Activated T-cell treated with anti-CD3 and anti-CD28 coated beads for 24 hours (primary cell): ENCODE results near the gene CYP21A2.
"Not testable (repeated sequence)": the region's sequence is repeated elsewhere in the genome, so short reads cannot be mapped to it uniquely, and the experiment has no call there.

Source experiments
- DNase-seq: peaks from one replicate; pipeline ENCODE4 v3.0.0-alpha.2; 2020; ENCODE audit warnings: low read depth

Gene CYP21A2

GRCh38 chr6:32055756-32056155 lies 17.5 kb downstream of the CYP21A2 start:
- not testable (repeated sequence) for DNase-seq

GRCh38 chr6:32056254-32056653 lies 18.0 kb downstream of the CYP21A2 start:
- no peak for DNase-seq

GRCh38 chr6:32057966-32058365 lies 19.8 kb downstream of the CYP21A2 start:
- DNase-seq = no peak

GRCh38 chr6:32058511-32058963 lies 20.3 kb downstream of the CYP21A2 start:
- DNase-seq = no peak

- DNase-seq = no peak
Observed at GRCh38 chr6:32060966-32061655, 22.9 kb downstream of the CYP21A2 start.

- no peak for DNase-seq
Observed at GRCh38 chr6:32064706-32065105, 26.5 kb downstream of the CYP21A2 start.

DNA sequence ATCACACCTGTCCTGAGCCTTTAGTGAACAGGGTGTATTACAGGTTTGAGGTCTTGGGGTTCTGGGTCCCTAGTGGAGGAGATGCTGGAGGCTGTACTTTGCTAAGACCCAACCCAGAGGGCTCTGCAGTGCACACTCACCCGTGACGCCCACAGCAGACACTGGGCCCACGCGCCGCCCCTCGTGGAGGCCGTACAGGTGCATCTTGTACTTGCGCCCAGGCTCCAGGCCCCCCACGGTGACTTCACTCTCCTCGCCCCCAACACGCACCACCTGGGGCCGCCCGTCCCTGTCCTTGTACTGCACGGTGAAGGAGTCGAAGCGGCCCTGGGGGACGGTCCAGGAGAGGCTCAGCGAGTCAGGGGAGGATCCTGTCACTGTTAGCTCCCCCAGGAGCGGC lies 29.3 kb downstream of the CYP21A2 start:
- DNase-seq = not testable (repeated sequence)

DNA sequence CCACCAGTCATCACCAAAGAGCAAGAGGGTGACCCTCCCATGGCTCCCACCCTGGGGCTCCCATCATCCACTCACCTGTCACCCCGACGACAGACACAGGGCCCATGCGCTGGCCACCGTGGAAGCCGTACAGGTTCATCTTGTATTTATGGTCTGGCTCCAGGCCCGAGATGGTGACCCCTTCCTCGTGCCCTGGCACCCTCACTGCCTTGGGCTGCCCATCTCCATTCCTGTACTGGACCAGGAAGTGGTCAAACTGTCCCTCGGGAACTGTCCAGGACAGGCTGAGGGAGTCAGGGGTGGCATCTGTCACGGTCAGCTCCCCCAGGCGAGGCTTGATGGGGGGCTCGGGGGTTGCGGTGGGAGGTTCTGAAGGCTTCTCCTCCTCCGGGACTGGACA lies 30.1 kb downstream of the CYP21A2 start:
- DNase-seq = not testable (repeated sequence)

DNA sequence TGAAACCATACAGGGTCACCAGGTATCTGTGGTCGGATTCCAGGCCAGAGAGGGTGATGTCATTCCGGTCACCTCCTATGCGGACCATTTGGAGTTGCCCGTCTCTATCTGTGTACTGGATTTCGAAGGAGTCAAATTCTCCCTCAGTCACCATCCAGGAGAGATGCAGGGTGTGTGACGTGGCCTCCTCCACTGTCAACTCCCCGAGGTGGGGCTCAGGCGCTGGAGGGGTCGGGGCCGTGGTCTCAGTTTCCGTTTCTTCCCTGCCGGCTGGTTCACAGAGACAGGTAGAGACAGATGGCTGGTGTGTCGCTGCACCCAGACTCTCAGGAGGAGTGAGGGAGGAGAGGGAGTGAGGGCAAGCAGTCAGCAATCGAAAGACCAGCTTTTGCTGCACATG lies 30.7 kb downstream of the CYP21A2 start:
- DNase-seq = no peak

DNA sequence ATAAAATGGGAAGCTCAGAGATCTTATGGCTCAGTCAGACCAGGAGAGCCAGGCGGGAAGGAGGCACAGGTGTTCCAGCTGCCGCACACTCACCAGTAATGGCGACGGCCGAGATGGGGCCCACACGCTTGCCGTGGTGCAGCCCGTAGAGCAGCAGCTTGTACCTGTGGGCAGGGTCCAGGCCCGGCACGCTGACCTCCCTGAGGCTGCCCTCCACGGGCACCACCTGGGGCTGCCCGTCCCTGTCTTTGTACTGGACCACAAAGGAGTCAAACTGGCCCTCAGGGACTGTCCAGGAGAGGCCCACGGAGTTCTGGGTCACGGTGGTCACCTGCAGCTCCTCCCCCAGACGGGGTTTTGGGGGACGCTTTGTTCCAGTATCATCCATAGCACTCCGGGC lies 31.2 kb downstream of the CYP21A2 start:
- no peak for DNase-seq

DNA sequence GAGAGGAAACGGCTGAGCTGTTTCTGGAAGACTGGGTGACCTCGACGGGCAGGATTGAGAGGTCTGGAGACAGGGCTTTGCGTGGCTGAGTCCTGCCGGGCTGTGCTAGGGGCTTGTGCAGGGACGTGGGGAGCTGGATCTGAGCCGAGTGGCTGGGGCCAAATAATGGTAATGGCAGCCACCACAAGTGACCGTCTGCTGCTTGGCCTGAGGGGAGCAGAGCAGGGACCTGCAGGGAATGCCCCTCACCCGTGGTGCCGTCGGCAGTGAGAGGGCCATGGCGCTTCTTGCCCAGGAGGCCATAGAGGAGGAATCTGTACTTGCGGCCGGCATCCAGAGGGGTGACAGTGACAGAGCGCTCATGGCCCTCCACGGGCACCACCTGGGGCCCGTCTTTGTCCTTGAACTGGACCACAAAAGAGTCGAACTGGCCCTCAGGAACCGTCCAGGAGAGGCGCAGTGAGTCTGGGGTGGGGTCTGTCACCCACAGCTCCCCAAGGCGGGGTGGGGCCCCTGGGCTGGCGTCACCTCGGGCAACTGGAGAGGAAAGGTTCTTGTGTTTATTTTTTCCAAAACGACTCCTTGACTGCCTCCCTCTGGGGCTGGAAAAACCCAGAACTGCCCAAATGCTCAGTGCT lies 31.8 kb downstream of the CYP21A2 start:
- no peak for DNase-seq

- DNase-seq = no peak
Observed at GRCh38 chr6:32070814-32071543, 32.8 kb downstream of the CYP21A2 start.

GRCh38 chr6:32073101-32073500 lies 34.9 kb downstream of the CYP21A2 start:
- no peak for DNase-seq

DNA sequence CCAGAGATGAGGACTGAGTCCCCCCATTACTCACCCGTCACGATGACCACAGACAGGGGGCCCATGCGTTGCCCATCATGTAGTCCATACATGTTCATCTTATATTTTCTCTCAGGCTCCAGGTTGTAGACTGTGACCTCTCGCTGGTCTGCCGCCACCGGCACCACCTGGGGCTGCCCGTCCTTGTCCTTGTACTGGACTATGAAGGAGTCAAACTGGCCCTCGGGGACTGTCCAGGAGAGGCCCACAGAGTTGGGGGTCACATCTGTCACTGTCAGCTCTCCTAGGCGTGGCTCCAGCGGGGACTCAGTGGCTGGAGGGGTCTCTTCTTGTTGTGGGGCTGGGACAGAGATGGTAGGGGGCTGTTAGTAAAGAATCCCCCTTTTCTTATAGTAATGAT lies 35.4 kb downstream of the CYP21A2 start:
- no peak for DNase-seq

DNA sequence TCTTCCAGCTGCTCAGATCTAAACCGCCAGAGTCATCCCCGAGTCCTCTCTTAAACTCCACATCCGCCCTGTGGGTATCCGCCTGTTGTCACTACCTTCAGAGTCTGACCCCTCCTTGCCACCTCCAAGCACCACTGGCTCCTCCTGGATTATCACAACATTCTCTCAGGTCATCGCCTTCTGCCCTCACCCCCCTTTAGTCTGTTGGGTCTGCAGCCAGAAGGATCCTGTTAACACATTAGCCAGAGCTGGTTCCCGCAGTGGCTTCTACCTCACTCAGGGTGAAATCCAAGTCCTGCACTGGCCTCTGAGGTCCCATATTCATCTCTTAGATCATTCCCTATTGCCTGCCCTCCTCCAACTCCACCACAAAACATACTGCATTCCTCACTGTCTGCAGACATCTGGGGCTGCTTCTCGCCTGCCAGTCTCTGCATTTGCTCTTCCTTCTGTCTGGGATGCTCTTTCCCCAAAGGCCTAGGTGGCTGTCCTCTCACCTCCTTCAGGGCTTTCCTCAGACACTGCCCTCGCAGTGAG lies 36.8 kb downstream of the CYP21A2 start:
- no peak for DNase-seq

DNA sequence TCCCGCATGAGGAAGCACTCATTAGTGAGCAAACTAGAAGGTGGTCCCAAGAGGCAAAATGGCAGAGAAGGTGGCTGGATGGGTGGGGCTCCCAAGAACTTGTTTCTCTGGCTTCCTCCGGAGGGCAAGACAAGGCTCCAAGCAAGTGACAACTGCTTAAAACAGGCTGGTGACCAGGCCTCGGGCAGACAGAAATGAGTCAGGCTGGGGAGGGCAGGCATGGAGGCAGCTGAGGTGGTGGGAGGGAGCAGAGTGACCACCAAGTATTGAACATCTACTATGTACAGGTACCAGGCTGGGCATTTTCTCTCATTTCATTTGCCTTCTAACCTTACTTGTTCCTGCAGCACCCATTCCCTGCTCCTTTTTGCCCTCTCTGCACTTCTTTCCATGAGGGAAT lies 37.6 kb downstream of the CYP21A2 start:
- no peak for DNase-seq

- DNase-seq = no peak
Observed at GRCh38 chr6:32076321-32076809, 38.1 kb downstream of the CYP21A2 start.

- no peak for DNase-seq
Observed at GRCh38 chr6:32079566-32080290, 41.5 kb downstream of the CYP21A2 start.

DNA sequence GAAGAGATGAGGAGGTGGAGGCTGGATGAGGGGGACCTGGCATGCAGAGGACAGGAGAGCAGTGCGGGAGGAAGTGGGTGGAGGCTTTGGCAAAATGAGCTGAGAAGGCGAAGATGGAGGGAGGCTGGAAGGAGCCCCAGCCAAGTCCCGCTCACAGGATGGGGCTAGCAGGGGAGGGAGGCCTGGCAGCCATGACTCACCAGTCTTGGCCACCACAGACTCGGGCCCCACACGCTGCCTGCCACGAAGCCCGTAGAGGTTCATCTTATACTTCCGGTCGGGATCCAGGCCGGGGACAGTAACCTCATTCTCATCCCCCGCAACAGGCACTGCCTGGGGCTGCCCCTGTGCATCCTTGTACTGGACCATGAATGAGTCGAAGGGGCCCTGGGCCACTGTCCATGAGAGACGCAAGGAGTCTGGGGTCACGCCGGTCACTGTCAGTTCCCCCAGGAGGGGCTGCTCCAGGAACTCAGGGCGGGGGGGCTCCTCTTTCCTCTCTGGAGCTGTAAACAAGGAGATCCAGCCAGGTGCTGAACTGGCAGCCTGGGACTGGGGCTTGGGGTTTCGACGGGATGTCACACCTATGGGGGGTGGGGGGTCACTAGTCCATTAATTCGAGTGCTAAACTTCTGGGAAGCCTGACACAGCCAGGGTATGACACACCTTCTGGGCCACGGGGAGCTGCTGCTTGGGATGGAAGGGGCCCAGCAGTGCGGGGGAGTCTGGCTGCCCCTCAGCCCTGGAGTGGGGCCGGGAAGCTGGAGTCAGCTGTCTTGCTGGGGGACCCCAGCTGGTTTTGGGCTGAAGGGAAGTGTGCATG lies 43.2 kb downstream of the CYP21A2 start:
- DNase-seq = no peak

- DNase-seq = no peak
Observed at GRCh38 chr6:32082478-32082877, 44.3 kb downstream of the CYP21A2 start.

DNA sequence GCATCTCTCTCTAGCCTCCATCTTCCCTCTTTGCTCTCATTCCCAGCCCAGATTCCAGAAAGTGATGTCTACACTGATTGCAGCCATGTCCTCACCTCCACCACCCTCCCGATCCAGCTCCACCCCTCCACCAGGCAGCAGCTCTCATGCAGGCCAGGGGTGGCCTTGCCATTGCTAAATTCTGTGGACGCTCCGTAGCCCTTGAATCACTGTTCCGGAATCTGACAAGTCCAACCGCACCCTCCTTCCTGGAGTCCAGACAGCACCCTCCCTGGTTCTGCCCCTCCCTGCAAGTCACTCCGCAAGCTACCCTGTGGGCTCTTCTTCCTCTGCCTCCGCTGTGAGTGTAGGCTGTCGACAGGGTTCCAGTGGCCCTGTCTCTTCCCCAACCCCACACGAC lies 44.7 kb downstream of the CYP21A2 start:
- no peak for DNase-seq
